GM23338 (cell line): Measurements from ENCODE around the gene RUNX1. TPM values are rescaled to one million over a fixed set of nuclear protein-coding genes. Genes with fewer than 3 reads are reported as not detected.

Experiments used
- ATAC-seq: fragments of 200-7000 bp; cut with Tn5 transposase; 3 replicates; pipeline ENCODE4 v1.9.1; 2020
- DNase-seq: peaks from one replicate; pipeline ENCODE4 v3.0.0-alpha.2; 2015; ENCODE audit warnings: low spot score
- H2AFZ ChIP-seq: fragments of 200-600 bp; sonication (generic); 2 replicates; pipeline ENCODE4 v1.8.0; 2016; ENCODE audit warnings: antibody characterized with exemption, mild to moderate bottlenecking, moderate library complexity
- H3F3A ChIP-seq: fragments of 200-600 bp; sonication (generic); replicated peaks from 2 replicates; pipeline ENCODE4 v1.8.0; 2017; ENCODE audit warnings: antibody characterized with exemption, mixed run types, low read depth
- H3K27ac ChIP-seq: fragments of 200-600 bp; sonication (generic); 2 replicates; pipeline ENCODE4 v1.6.1; 2016; ENCODE audit warnings: low read depth
- H3K27me3 ChIP-seq: fragments of 200-600 bp; sonication (generic); 2 replicates; pipeline ENCODE4 v1.8.0; 2016; ENCODE audit warnings: mild to moderate bottlenecking, mixed run types, moderate library complexity; ENCODE audit not compliant: insufficient read depth
- H3K36me3 ChIP-seq: fragments of 200-600 bp; sonication (generic); 2 replicates; pipeline ENCODE4 v1.8.0; 2016; ENCODE audit warnings: mild to moderate bottlenecking; ENCODE audit not compliant: insufficient read depth
- H3K4me1 ChIP-seq: fragments of 200-600 bp; sonication (generic); 2 replicates; pipeline ENCODE4 v1.8.0; 2016; ENCODE audit warnings: mild to moderate bottlenecking, moderate library complexity; ENCODE audit not compliant: insufficient read depth
- H3K4me2 ChIP-seq: fragments of 200-600 bp; sonication (generic); 2 replicates; pipeline ENCODE4 v1.7.1; 2017; ENCODE audit warnings: mixed run types
- H3K4me3 ChIP-seq: fragments of 200-600 bp; sonication (generic); 2 replicates; pipeline ENCODE4 v1.6.1; 2016; ENCODE audit warnings: mixed run types
- H3K79me2 ChIP-seq: fragments of 200-600 bp; sonication (generic); replicated peaks from 2 replicates; pipeline ENCODE4 v1.8.0; 2017; ENCODE audit warnings: mild to moderate bottlenecking; ENCODE audit not compliant: insufficient read depth
- H3K9me2 ChIP-seq: fragments of 200-600 bp; sonication (generic); 2 replicates; pipeline ENCODE4 v1.8.0; 2017; ENCODE audit not compliant: insufficient read depth
- H4K20me1 ChIP-seq: fragments of 200-600 bp; sonication (generic); replicated peaks from 2 replicates; pipeline ENCODE4 v1.8.0; 2017; ENCODE audit warnings: mild to moderate bottlenecking; ENCODE audit not compliant: insufficient read depth
- H3K27ac Mint-ChIP-seq: 2 replicates; pipeline ENCODE4 v1.8.0; 2020; ENCODE audit warnings: inconsistent platforms, mild to moderate bottlenecking, moderate library complexity, mixed read lengths
- H3K27me3 Mint-ChIP-seq: 3 replicates; pipeline ENCODE4 v1.8.0; 2022; ENCODE audit warnings: low read depth, mild to moderate bottlenecking, moderate library complexity, mixed read lengths, inconsistent platforms; ENCODE audit not compliant: insufficient read depth, poor library complexity
- H3K36me3 Mint-ChIP-seq: 3 replicates; pipeline ENCODE4 v1.8.0; 2021; ENCODE audit warnings: low read depth, mild to moderate bottlenecking, inconsistent platforms, moderate library complexity, mixed read lengths
- H3K4me1 Mint-ChIP-seq: 3 replicates; pipeline ENCODE4 v1.8.0; 2020; ENCODE audit warnings: mild to moderate bottlenecking, inconsistent platforms, mixed read lengths
- H3K4me3 Mint-ChIP-seq: 3 replicates; pipeline ENCODE4 v1.8.0; 2021; ENCODE audit warnings: moderate library complexity, mild to moderate bottlenecking, inconsistent platforms, mixed read lengths
- H3K9me3 Mint-ChIP-seq: 3 replicates; pipeline ENCODE4 v1.8.0; 2020; ENCODE audit warnings: moderate library complexity, mild to moderate bottlenecking, inconsistent platforms, mixed read lengths
- CREB1 ChIP-seq: fragments of 250-450 bp; sonication (Bioruptor Pico); IDR thresholded peaks from 2 replicates; pipeline ENCODE4 v1.5.0; 2020; ENCODE audit warnings: low read depth, mild to moderate bottlenecking, moderate library complexity
- ETS1 ChIP-seq: IDR thresholded peaks from 2 replicates; pipeline ENCODE4 v1.6.1; 2016; ENCODE audit warnings: antibody characterized with exemption
- EZH2 ChIP-seq: fragments of 200-600 bp; sonication (generic); IDR thresholded peaks from one replicate; pipeline ENCODE4 v1.8.0; 2017; ENCODE audit warnings: antibody characterized with exemption, mild to moderate bottlenecking, low read depth; ENCODE audit not compliant: unreplicated experiment
- EZH2phosphoT487 ChIP-seq: fragments of 200-600 bp; sonication (generic); IDR thresholded peaks from one replicate; pipeline ENCODE4 v1.8.1; 2018; ENCODE audit warnings: antibody characterized with exemption; ENCODE audit not compliant: unreplicated experiment
- JUNB ChIP-seq: IDR thresholded peaks from one replicate; pipeline ENCODE4 v1.6.1; 2016; ENCODE audit warnings: antibody characterized with exemption; ENCODE audit not compliant: unreplicated experiment
- NANOG ChIP-seq: IDR thresholded peaks from 2 replicates; pipeline ENCODE4 v1.6.1; 2016; ENCODE audit warnings: antibody characterized with exemption, borderline replicate concordance
- POLR2AphosphoS5 ChIP-seq: IDR thresholded peaks from 2 replicates; pipeline ENCODE4 v1.6.1; 2016; ENCODE audit warnings: antibody characterized with exemption, low read depth
- REST ChIP-seq: IDR thresholded peaks from one replicate; pipeline ENCODE4 v1.6.1; 2018; ENCODE audit warnings: antibody characterized with exemption; ENCODE audit not compliant: unreplicated experiment
- STAT1 ChIP-seq: IDR thresholded peaks from one replicate; pipeline ENCODE4 v1.6.1; 2016; ENCODE audit warnings: antibody characterized with exemption; ENCODE audit not compliant: unreplicated experiment
- ZNF114 ChIP-seq: fragments of 250-450 bp; sonication (Bioruptor Pico); IDR thresholded peaks from 2 replicates; pipeline ENCODE4 v1.5.0; 2020; ENCODE audit warnings: mild to moderate bottlenecking, moderate library complexity
- ZNF331 ChIP-seq: fragments of 250-450 bp; sonication (Bioruptor Pico); IDR thresholded peaks from 2 replicates; pipeline ENCODE4 v1.5.0; 2020; ENCODE audit warnings: low read depth, mild to moderate bottlenecking, moderate library complexity
- polyA plus RNA-seq: library from polyadenylated mRNA; unstranded; fragments of >200 nt; fragmentation: Nextera tagmentation; extraction: Ambion mirVana; gene quantifications from 2 replicates; pipeline ENCODE4 v1.2.1, GENCODE V29; 2016
- total RNA-seq: library from RNA; depleted of rRNA; stranded (reverse); fragments of >200 nt; shearing (Covaris generic); gene quantifications from 2 replicates; pipeline ENCODE4 v1.2.3, GENCODE V29; 2014
- TF ChIP-seq, protein P1 (sequence below), 2 experiments: fragments of 200-600 bp in 1 of 2; sonication (generic) in 1 of 2; conservative IDR thresholded peaks; 2 replicates each; pipeline versions ENCODE4 v1.5.1 to v1.6.1; 2016 to 2017; ENCODE audit warnings: antibody characterized with exemption in 2 of 2, low read depth in 2 of 2, mild to moderate bottlenecking in 2 of 2, moderate library complexity in 1 of 2
- TF ChIP-seq, protein P2 (sequence below): fragments of 250-450 bp; sonication (Bioruptor Pico); IDR thresholded peaks from 2 replicates; pipeline ENCODE4 v1.5.0; 2020; ENCODE audit warnings: mild to moderate bottlenecking, moderate library complexity

The RUNX1 gene
- total and polyA plus RNA-seq, 2 experiments from 2014 or later = 0.29 to 1.1 TPM

DNA sequence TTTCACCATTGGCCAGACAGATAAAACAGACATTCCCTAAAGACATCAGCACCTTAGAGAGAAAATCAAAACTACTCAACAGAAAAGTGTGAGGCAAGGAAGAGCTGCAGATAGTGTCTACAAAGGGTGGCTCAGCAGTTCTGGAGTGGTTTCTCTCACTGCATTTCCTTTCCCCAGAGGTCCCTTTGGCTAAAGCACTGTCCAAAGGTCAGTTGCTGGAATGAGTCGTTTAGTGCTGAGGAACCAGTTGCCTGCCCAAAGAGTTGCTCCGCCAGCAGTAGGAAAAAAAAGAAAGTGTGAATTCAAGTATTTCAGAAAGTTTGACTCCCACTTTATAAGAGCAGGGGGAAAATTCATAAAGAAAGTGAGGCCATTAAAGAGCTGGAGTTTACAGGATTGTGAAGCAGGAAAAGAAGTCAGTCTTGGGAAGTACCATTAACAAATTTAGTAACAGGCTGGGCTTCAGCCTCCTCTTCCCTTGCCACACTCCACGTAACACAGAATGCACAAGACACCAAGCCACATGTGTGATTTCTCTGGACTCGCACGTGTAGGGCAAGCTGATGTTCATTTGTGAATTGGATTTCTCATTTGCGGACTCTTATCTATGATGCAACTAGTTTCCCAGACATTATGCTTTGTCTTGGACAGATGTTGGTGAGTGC is 122.2 kb downstream of the RUNX1 start:
- TF ChIP-seq JUNB (no peak), POLR2AphosphoS5 (no peak), NANOG (no peak), ETS1 (no peak), ZNF114 (CRISPR knock-in tag) (no peak), EZH2phosphoT487 (no peak), REST (no peak), EZH2 (no peak), STAT1 (no peak), CREB1 (CRISPR knock-in tag) (no peak), ZNF331 (CRISPR knock-in tag) (no peak)
- TF ChIP-seq, protein P1, sequence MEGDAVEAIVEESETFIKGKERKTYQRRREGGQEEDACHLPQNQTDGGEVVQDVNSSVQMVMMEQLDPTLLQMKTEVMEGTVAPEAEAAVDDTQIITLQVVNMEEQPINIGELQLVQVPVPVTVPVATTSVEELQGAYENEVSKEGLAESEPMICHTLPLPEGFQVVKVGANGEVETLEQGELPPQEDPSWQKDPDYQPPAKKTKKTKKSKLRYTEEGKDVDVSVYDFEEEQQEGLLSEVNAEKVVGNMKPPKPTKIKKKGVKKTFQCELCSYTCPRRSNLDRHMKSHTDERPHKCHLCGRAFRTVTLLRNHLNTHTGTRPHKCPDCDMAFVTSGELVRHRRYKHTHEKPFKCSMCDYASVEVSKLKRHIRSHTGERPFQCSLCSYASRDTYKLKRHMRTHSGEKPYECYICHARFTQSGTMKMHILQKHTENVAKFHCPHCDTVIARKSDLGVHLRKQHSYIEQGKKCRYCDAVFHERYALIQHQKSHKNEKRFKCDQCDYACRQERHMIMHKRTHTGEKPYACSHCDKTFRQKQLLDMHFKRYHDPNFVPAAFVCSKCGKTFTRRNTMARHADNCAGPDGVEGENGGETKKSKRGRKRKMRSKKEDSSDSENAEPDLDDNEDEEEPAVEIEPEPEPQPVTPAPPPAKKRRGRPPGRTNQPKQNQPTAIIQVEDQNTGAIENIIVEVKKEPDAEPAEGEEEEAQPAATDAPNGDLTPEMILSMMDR (conservative IDR thresholded peaks at IDR 0.05; ENCODE audit: low read depth in 2 of 2) = no peak
- TF ChIP-seq, protein P2, sequence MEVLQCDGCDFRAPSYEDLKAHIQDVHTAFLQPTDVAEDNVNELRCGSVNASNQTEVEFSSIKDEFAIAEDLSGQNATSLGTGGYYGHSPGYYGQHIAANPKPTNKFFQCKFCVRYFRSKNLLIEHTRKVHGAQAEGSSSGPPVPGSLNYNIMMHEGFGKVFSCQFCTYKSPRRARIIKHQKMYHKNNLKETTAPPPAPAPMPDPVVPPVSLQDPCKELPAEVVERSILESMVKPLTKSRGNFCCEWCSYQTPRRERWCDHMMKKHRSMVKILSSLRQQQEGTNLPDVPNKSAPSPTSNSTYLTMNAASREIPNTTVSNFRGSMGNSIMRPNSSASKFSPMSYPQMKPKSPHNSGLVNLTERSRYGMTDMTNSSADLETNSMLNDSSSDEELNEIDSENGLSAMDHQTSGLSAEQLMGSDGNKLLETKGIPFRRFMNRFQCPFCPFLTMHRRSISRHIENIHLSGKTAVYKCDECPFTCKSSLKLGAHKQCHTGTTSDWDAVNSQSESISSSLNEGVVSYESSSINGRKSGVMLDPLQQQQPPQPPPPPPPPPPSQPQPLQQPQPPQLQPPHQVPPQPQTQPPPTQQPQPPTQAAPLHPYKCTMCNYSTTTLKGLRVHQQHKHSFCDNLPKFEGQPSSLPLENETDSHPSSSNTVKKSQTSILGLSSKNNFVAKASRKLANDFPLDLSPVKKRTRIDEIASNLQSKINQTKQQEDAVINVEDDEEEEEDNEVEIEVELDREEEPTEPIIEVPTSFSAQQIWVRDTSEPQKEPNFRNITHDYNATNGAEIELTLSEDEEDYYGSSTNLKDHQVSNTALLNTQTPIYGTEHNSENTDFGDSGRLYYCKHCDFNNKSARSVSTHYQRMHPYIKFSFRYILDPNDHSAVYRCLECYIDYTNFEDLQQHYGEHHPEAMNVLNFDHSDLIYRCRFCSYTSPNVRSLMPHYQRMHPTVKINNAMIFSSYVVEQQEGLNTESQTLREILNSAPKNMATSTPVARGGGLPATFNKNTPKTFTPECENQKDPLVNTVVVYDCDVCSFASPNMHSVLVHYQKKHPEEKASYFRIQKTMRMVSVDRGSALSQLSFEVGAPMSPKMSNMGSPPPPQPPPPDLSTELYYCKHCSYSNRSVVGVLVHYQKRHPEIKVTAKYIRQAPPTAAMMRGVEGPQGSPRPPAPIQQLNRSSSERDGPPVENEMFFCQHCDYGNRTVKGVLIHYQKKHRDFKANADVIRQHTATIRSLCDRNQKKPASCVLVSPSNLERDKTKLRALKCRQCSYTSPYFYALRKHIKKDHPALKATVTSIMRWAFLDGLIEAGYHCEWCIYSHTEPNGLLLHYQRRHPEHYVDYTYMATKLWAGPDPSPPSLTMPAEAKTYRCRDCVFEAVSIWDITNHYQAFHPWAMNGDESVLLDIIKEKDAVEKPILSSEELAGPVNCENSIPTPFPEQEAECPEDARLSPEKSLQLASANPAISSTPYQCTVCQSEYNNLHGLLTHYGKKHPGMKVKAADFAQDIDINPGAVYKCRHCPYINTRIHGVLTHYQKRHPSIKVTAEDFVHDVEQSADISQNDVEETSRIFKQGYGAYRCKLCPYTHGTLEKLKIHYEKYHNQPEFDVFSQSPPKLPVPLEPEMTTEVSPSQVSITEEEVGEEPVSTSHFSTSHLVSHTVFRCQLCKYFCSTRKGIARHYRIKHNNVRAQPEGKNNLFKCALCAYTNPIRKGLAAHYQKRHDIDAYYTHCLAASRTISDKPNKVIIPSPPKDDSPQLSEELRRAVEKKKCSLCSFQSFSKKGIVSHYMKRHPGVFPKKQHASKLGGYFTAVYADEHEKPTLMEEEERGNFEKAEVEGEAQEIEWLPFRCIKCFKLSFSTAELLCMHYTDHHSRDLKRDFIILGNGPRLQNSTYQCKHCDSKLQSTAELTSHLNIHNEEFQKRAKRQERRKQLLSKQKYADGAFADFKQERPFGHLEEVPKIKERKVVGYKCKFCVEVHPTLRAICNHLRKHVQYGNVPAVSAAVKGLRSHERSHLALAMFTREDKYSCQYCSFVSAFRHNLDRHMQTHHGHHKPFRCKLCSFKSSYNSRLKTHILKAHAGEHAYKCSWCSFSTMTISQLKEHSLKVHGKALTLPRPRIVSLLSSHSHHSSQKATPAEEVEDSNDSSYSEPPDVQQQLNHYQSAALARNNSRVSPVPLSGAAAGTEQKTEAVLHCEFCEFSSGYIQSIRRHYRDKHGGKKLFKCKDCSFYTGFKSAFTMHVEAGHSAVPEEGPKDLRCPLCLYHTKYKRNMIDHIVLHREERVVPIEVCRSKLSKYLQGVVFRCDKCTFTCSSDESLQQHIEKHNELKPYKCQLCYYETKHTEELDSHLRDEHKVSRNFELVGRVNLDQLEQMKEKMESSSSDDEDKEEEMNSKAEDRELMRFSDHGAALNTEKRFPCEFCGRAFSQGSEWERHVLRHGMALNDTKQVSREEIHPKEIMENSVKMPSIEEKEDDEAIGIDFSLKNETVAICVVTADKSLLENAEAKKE (CRISPR knock-in tag) = no peak
- Histone ChIP-seq H3F3A (no peaks in the 10 kb centered on the region), H3K27me3 (no peaks in the 10 kb centered on the region), H3K36me3 (no peaks in the 10 kb centered on the region), H3K79me2 (no peaks in the 10 kb centered on the region), H3K4me2 (no peak overlapping the region), H3K9me2 (peaks cover 8% of the 10 kb centered on the region), H3K4me1 (no peaks in the 10 kb centered on the region), H3K4me3 (no peak overlapping the region), H4K20me1 (no peaks in the 10 kb centered on the region), H3K27ac (no peak overlapping the region), H2AFZ (no peak overlapping the region; the same call in 1 of the 2 replicates)
- ATAC-seq = no peak
- H3K4me1 Mint-ChIP-seq = no peaks in the 10 kb centered on the region
- no peak overlapping the region for H3K4me3 Mint-ChIP-seq
- H3K27ac Mint-ChIP-seq = no peak overlapping the region
- peaks cover 2% of the 10 kb centered on the region for H3K27me3 Mint-ChIP-seq
- no peaks in the 10 kb centered on the region for H3K9me3 Mint-ChIP-seq
- no peak for DNase-seq
- no peaks in the 10 kb centered on the region; the same call in 2 of the 3 replicates for H3K36me3 Mint-ChIP-seq
